IPS DF 6.9 (cell line): Measurements from ENCODE around the gene OR2V2.
A peak's percentile ranks its signal among the peaks of the same experiment; 100 is the strongest.

ENCODE experiments used
- DNase-seq: peaks from one replicate; pipeline ENCODE4 v3.0.0-alpha.2; 2013; ENCODE audit warnings: low read depth, low spot score
- H3K27ac ChIP-seq: one replicate; pipeline ENCODE4 v1.5.1; 2013; ENCODE audit warnings: low read length, control low read depth
- H3K27me3 ChIP-seq: 2 replicates; pipeline ENCODE4 v1.6.1; 2013; ENCODE audit warnings: mild to moderate bottlenecking, low read length; ENCODE audit not compliant: control insufficient read depth, insufficient read depth
- H3K36me3 ChIP-seq: 2 replicates; pipeline ENCODE4 v1.6.1; 2013; ENCODE audit warnings: low read length; ENCODE audit not compliant: control insufficient read depth, insufficient read depth
- H3K4me1 ChIP-seq: 2 replicates; pipeline ENCODE4 v1.6.1; 2013; ENCODE audit warnings: low read length; ENCODE audit not compliant: control insufficient read depth, insufficient read depth
- H3K4me3 ChIP-seq: 2 replicates; pipeline ENCODE4 v1.5.1; 2013; ENCODE audit warnings: mild to moderate bottlenecking, low read length
- H3K9me3 ChIP-seq: 2 replicates; pipeline ENCODE4 v1.6.1; 2013; ENCODE audit warnings: low read length, inconsistent platforms; ENCODE audit not compliant: control insufficient read depth, insufficient read depth
- WGBS: extraction: QIAGEN DNeasy Blood & Tissue Kit; methylation state at CpG from one replicate; pipeline ENCODE4 v1.1.7; 2013; ENCODE audit warnings: mixed read lengths, missing lambda C conversion rate; ENCODE audit not compliant: insufficient read length, insufficient coverage; 5-methylcytosine and 5-hydroxymethylcytosine counted together

The OR2V2 gene

GRCh38 chr5:181190711-181191525 is 43.5 kb downstream of the OR2V2 start:
- H3K27me3 ChIP-seq = peaks cover 17% of the 10 kb centered on the region
- H3K4me1 ChIP-seq = peaks cover 3% of the 10 kb centered on the region; the same call in 1 of the 2 replicates
- no peaks in the 10 kb centered on the region for H3K36me3 ChIP-seq
- H3K27ac ChIP-seq = no peak overlapping the region
- WGBS = no CpG with 5 or more reads among the region's 66 CpGs
- no peak for DNase-seq
- no peaks in the 10 kb centered on the region; the same call in 1 of the 2 replicates for H3K9me3 ChIP-seq
- peak overlapping the region; percentile 78 for H3K4me3 ChIP-seq

DNA sequence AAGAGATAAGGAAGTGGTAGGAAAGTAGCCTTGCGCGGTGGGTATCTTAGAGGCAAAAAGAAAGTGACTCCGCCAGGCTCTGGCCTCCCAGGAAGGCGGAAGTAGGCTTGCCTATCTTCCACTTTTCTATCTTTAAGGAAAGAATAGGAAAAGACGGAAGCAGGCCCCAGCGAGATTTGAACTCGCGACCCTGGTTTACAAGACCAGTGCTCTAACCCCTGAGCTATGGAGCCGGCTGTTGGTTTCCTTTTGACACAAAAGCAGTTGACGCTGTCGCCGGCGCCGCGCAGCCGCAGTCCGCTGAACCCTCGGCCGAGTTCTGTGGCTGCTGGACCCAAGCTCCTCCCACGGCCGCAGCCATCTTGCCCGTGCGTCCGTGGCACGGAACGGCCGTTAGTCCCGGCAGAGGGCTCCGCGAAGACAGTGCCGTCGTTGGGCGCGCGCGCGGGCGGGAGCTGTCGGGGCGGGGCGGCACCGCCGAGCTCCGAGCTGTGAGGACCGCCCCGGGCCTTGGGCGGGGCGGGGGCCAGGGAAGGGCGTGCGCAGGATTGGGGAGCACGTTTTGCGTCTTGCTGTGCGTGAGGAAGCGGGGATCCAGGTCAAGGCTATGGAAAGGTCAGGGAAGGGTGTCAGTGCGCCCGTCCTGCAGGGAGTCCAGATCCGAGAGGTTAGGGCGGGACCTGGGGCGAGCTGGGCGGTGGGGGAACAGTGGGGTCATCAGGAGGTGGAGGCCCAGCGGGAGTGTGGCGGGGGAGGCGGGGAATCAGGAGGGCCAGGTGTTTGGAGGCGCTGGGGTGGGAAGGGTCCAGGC is 44.3 kb downstream of the OR2V2 start:
- DNase-seq = no peak
- WGBS = no CpG with 5 or more reads among the region's 64 CpGs
- Histone ChIP-seq H3K36me3 (no peaks in the 10 kb centered on the region), H3K27ac (no peak overlapping the region), H3K27me3 (peaks cover 17% of the 10 kb centered on the region), H3K4me1 (peaks cover 3% of the 10 kb centered on the region; the same call in 1 of the 2 replicates), H3K9me3 (no peaks in the 10 kb centered on the region), H3K4me3 (peak overlapping the region; percentile 78)

- H3K9me3 ChIP-seq = no peaks in the 10 kb centered on the region
- DNase-seq = no peak
- no CpG with 5 or more reads among the region's 12 CpGs for WGBS
- peak overlapping the region; percentile 78; the same call in 1 of the 2 replicates for H3K4me3 ChIP-seq
- H3K27me3 ChIP-seq = peaks cover 17% of the 10 kb centered on the region
- H3K36me3 ChIP-seq = no peaks in the 10 kb centered on the region
- no peak overlapping the region for H3K27ac ChIP-seq
- peaks cover 3% of the 10 kb centered on the region; the same call in 1 of the 2 replicates for H3K4me1 ChIP-seq
These were observed 45.1 kb downstream of the OR2V2 start for GRCh38 chr5:181192337-181193046.

DNA sequence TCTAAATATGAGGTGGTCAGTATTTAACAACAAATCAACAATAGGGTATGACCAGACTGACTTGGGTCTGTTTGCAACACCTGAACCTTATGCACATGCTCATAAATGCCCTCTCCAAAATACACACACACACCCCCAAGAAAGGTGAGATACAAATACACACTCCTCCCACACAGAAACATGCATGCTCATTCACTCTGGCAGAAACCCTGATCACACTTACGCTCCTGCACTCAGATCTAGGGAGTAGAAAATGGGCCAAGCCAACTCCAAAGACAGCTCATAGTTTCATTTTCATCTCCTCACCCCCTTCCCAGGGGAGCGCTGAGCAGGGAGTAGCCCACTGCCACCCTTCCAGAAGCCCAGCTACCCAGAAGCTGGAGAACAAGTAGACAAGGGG is 46.3 kb downstream of the OR2V2 start:
- DNase-seq = no peak
- WGBS = no CpG with 5 or more reads among the region's 2 CpGs
- H3K27ac ChIP-seq = no peak overlapping the region

GRCh38 chr5:181194489-181195248 is 47.3 kb downstream of the OR2V2 start:
- no peaks in the 10 kb centered on the region for H3K9me3 ChIP-seq
- H3K27ac ChIP-seq = no peak overlapping the region
- H3K4me1 ChIP-seq = peaks cover 7% of the 10 kb centered on the region; the same call in 1 of the 2 replicates
- no peak for DNase-seq
- no peak overlapping the region for H3K4me3 ChIP-seq
- WGBS = no CpG with 5 or more reads among the region's 21 CpGs
- no peaks in the 10 kb centered on the region for H3K36me3 ChIP-seq
- peaks cover 14% of the 10 kb centered on the region for H3K27me3 ChIP-seq

More for the DNA sequence above, 46.3 kb downstream of the OR2V2 start:
- no peak overlapping the region for H3K4me3 ChIP-seq
- peaks cover 17% of the 10 kb centered on the region for H3K27me3 ChIP-seq
- no peaks in the 10 kb centered on the region for H3K9me3 ChIP-seq
- no peaks in the 10 kb centered on the region for H3K36me3 ChIP-seq
- peaks cover 4% of the 10 kb centered on the region; the same call in 1 of the 2 replicates for H3K4me1 ChIP-seq

DNA sequence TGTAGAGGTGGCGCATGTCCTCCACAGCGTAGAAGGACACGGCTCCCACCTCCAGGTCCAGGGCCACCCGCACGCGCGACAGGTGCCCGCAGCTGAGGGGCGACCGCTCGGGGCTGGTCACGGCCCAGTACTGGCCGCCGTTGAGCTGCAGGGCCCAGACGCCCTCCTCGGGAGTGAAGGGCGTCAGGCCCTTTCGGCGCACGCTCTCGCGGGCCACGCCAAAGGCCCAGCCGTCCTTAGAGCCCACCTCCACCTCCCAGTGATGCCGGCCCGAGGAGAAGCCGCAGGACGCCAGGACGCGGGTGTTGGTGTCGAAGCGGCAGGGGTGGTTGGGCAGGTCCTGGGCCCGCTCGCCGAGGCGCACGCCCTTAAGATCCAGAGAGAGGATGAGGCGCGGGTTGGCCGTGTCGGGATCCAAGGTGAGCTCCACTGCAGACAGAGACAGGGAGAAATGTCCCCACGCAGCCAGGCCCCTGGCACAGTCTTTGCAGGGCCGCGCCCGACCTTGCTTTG is 47.9 kb downstream of the OR2V2 start:
- no peak for DNase-seq
- no peak overlapping the region for H3K27ac ChIP-seq
- no peaks in the 10 kb centered on the region for H3K9me3 ChIP-seq
- no peaks in the 10 kb centered on the region for H3K36me3 ChIP-seq
- H3K4me1 ChIP-seq = peaks cover 6% of the 10 kb centered on the region; the same call in 1 of the 2 replicates
- WGBS = no CpG with 5 or more reads among the region's 45 CpGs
- H3K27me3 ChIP-seq = peaks cover 12% of the 10 kb centered on the region
- H3K4me3 ChIP-seq = no peak overlapping the region

DNA sequence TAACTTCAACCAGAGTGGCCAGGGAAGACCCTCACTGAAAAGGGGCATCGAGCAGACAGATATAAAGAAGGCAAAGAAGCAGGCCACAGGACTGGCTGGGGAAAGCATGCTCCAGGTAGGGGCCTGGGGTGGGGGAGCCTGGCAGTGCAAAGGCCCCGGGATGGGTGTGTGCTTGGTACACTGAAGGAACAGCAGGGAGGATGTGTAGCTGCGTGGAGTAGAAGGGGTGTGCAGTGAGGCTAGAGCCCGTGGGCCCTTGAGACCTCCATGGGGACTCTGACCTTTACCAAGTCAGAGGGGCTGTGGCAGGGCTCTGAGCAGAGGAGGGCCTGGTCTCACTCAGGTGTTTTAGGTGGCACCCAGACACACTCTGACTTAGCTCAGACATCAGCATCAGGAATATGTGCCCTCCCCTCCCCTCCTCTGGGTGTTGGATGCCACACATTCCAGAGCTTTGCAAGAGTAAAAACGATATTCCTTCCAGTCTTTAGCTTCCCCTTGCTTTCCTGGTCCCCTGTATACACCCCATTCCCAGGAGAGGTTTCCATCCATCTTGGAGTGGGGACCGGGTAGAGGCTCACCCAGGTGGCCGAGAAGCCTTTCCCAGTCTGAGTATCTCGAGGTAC is 50.1 kb downstream of the OR2V2 start:
- no peak overlapping the region for H3K4me3 ChIP-seq
- no peaks in the 10 kb centered on the region for H3K9me3 ChIP-seq
- H3K27me3 ChIP-seq = peaks cover 5% of the 10 kb centered on the region; the same call in 1 of the 2 replicates
- DNase-seq = no peak
- WGBS = no CpG with 5 or more reads among the region's 8 CpGs
- H3K36me3 ChIP-seq = no peaks in the 10 kb centered on the region
- H3K4me1 ChIP-seq = peaks cover 4% of the 10 kb centered on the region; the same call in 1 of the 2 replicates
- H3K27ac ChIP-seq = no peak overlapping the region

- no peak overlapping the region for H3K27ac ChIP-seq
- H3K4me3 ChIP-seq = no peak overlapping the region
- no peaks in the 10 kb centered on the region for H3K36me3 ChIP-seq
- peaks cover 4% of the 10 kb centered on the region; the same call in 1 of the 2 replicates for H3K4me1 ChIP-seq
- no peak for DNase-seq
- WGBS = no CpG with 5 or more reads among the region's 12 CpGs
- peaks cover 5% of the 10 kb centered on the region; the same call in 1 of the 2 replicates for H3K27me3 ChIP-seq
- H3K9me3 ChIP-seq = no peaks in the 10 kb centered on the region
These were observed 50.8 kb downstream of the OR2V2 start for GRCh38 chr5:181198106-181198685.
